VCaP (cell line): ENCODE measurements around the gene TREX2.

Experiments used
- H3K27ac ChIP-seq: fragments of 450-650 bp; 2 replicates; pipeline ENCODE4 v1.5.1; 2017
- TF ChIP-seq, protein P1 (sequence below): fragments of 450-650 bp; conservative IDR thresholded peaks from 2 replicates; pipeline ENCODE4 v1.5.1; 2017; ENCODE audit warnings: mild to moderate bottlenecking, moderate library complexity

The TREX2 gene

DNA sequence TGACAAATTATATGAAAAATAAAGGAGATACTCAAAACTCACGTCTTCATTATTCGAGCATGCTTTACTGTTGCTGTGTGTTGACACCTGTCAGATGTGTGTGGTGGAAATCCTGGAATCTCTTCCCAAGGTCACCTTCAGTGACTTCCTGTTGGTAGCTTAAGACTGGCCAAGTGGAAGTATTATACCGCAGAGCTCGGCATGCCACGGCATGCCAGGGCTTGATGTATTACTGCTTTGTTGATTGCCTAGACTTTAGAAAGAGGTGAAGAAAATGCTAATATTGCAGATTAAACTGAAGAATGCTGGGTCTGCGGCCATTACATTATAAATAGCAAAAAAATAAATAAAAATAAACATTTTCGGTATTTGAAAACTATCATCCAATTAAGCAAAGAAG lies 4.6 kb downstream of the TREX2 start:
- TF ChIP-seq, protein P1, sequence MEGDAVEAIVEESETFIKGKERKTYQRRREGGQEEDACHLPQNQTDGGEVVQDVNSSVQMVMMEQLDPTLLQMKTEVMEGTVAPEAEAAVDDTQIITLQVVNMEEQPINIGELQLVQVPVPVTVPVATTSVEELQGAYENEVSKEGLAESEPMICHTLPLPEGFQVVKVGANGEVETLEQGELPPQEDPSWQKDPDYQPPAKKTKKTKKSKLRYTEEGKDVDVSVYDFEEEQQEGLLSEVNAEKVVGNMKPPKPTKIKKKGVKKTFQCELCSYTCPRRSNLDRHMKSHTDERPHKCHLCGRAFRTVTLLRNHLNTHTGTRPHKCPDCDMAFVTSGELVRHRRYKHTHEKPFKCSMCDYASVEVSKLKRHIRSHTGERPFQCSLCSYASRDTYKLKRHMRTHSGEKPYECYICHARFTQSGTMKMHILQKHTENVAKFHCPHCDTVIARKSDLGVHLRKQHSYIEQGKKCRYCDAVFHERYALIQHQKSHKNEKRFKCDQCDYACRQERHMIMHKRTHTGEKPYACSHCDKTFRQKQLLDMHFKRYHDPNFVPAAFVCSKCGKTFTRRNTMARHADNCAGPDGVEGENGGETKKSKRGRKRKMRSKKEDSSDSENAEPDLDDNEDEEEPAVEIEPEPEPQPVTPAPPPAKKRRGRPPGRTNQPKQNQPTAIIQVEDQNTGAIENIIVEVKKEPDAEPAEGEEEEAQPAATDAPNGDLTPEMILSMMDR, result no peak
- no peak overlapping the region for H3K27ac ChIP-seq

DNA sequence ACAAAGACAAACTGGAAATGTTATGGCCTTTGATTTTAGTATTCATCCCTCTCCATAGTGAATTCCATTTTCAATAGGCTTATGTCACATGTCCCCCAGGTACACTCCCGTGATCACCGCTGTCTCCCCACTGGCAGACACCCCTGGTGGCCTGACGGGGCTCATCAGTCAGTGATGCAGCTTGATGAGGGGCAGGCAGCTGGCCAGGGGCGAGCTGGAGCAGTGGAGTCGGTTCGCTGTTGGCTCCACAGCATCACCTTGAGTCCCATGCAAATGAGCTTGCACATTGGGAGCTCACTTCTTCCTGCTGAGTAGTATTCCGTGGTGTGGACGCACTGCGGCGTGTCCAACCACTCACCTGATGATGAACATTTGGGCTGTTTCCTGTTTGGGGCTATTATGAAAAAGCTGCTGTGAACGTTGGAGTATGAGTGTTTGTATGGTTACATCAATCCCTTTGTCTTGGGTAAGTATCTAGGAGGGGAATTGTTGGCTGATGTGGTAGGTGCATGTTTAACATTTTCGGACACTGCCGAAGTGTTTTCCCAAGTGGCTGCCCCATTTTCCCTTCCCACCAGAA lies 5.2 kb downstream of the TREX2 start:
- H3K27ac ChIP-seq, result no peak overlapping the region
- TF ChIP-seq, protein P1, result no peak

DNA sequence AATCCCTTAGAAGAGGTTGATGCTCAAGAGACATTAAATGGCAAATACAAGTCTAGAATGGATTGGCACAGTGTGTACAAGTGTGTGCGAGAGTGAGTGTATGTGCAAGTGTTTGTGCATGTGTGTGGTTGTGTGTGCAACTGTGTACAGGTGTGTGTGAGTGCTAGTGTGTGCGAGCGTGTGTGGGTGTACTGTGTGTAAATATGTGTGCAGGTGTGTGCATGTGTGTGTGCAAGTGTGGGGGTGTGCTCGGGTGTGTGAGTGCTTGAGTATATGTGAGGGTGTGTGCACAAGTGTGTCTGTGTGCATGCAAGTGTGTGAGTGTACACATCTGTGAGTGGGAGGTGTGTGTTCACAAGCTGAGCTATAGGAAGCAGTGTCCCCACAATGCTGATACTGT lies 5.9 kb downstream of the TREX2 start:
- TF ChIP-seq, protein P1, result no peak
- H3K27ac ChIP-seq, result no peak overlapping the region

DNA sequence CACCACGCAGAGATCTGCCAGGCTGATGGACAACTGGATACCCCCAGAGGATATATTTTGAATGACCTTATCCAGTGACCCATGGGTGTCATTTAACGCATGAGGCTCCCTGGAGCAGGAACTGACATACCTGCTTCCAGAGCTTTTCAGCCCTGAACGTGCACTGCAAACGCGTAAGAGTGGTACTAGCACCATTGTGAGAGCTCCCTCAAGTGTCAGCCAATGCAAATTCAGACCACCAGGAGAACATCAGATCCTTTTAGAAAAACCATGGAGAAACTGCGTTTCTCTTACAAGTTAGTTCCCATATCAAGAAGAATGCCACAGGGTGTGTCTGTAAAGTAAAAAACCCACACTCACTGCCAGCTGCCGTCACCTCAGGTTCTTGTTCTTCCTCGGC lies 7.3 kb downstream of the TREX2 start:
- TF ChIP-seq, protein P1, result peak; percentile 63
- no peak overlapping the region for H3K27ac ChIP-seq

DNA sequence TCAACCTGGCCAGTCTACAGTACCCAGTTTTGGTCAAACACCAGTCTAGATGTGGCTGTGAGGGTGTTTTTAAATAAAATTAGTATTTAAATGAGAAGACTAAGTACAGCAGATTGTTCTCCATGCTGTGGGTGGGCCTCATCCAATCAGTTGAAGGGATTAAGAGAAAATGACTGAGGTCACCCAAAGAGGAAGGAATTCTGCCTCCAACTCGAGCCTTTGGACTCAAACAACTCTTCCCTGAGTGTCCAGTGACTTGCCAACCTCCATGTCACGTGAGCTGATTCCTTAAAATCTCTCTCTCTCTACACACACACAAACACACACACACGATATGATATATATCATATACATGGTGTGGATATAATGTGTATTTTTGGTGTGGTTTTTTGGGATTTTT lies 10.0 kb downstream of the TREX2 start:
- TF ChIP-seq, protein P1, result no peak
- no peak overlapping the region for H3K27ac ChIP-seq

DNA sequence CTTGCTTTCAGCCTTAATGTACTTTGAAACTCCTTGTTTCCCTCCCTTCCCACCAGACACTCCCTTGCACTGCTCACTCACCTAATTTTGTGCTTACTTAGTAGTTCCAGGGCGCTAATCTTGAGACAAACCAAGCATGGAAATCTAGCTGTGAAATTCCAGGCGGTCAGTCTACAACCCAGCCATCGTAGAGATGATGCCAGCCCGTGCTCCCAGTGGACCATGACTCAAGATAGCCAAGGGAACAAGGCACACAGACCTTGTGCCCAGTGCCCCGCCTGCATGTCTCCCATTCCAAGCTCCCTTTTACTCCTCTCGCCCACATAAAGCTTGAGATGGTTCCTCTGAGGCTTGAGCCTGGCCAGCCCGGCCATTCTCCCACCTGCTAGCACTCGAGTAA lies 11.1 kb downstream of the TREX2 start:
- H3K27ac ChIP-seq, result no peak overlapping the region
- TF ChIP-seq, protein P1, result no peak

DNA sequence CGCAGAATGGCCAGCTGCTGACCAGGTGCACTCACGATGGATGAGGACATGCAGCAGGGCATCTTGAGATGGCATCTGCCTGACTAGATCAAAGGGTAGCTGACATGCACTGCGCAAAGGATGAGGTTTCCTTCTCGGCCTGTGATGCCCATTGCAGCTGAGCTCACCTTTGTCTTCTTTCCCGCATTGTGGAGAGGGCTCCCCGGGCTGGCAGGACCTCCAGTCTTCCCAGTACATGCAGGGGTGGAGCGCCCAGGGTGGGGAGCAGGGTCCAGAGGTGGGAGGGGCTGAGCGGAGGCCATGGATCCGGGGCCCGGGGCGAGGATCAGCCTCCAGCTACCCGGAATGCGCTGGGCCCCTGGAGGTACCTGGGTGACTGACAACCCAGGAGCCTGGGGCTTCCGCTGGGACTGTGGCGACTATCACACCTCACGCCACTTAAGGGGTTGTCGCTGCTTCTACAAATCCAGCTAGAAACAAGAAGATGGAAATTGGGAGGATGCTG lies 12.0 kb downstream of the TREX2 start:
- TF ChIP-seq, protein P1, result no peak
- H3K27ac ChIP-seq, result no peak overlapping the region
